Vagina (tissue), 2 donors: ENCODE measurements around the gene NPLOC4.

Experiments
- CTCF ChIP-seq, 3 experiments: fragments of 450-650 bp in 2 of 3; fragments of 200-600 bp in 1 of 3; sonication (generic) in 1 of 3; IDR thresholded peaks; one replicate each; pipeline ENCODE4 v1.5.1; 2017 to 2019; ENCODE audit warnings: antibody characterized with exemption in 3 of 3, mild to moderate bottlenecking in 2 of 3, moderate library complexity in 2 of 3
- POLR2A ChIP-seq, 2 donors: fragments of 450-650 bp; IDR thresholded peaks; one replicate each; pipeline ENCODE4 v1.6.1; 2017; ENCODE audit warnings: antibody characterized with exemption in 2 of 2, mild to moderate bottlenecking in 2 of 2, moderate library complexity in 2 of 2
- POLR2AphosphoS5 ChIP-seq, 2 donors: sonication (generic); formaldehyde crosslinking; IDR thresholded peaks; one replicate each; pipeline ENCODE4 v1.9.0; 2017; ENCODE audit warnings: antibody characterized with exemption in 2 of 2, mild to moderate bottlenecking in 2 of 2, low read depth in 1 of 2; ENCODE audit not compliant: insufficient read depth in 1 of 2

DNA sequence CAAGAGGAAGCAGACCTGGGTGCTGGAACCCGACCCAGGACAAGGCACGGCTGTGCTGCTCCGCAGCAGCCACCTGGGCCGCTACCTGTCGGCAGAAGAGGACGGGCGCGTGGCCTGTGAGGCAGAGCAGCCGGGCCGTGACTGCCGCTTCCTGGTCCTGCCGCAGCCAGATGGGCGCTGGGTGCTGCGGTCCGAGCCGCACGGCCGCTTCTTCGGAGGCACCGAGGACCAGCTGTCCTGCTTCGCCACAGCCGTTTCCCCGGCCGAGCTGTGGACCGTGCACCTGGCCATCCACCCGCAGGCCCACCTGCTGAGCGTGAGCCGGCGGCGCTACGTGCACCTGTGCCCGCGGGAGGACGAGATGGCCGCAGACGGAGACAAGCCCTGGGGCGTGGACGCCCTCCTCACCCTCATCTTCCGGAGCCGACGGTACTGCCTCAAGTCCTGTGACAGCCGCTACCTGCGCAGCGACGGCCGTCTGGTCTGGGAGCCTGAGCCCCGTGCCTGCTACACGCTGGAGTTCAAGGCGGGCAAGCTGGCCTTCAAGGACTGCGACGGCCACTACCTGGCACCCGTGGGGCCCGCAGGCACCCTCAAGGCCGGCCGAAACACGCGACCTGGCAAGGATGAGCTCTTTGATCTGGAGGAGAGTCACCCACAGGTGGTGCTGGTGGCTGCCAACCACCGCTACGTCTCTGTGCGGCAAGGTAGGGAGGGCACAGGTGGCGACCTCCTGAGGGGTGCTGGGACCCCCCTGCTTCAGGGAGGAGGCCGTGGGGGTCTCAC, 108.1 kb downstream of the NPLOC4 start:
- TF ChIP-seq CTCF (IDR thresholded peaks at IDR 0.05) = no peak
- TF ChIP-seq POLR2A (IDR thresholded peaks at IDR 0.05) = no peak
- no peak for TF ChIP-seq POLR2AphosphoS5 (IDR thresholded peaks at IDR 0.05; ENCODE audit: insufficient read depth in 1 of 2, low read depth in 1 of 2)
